ENCODE results near the gene SERTAD2.

DNA sequence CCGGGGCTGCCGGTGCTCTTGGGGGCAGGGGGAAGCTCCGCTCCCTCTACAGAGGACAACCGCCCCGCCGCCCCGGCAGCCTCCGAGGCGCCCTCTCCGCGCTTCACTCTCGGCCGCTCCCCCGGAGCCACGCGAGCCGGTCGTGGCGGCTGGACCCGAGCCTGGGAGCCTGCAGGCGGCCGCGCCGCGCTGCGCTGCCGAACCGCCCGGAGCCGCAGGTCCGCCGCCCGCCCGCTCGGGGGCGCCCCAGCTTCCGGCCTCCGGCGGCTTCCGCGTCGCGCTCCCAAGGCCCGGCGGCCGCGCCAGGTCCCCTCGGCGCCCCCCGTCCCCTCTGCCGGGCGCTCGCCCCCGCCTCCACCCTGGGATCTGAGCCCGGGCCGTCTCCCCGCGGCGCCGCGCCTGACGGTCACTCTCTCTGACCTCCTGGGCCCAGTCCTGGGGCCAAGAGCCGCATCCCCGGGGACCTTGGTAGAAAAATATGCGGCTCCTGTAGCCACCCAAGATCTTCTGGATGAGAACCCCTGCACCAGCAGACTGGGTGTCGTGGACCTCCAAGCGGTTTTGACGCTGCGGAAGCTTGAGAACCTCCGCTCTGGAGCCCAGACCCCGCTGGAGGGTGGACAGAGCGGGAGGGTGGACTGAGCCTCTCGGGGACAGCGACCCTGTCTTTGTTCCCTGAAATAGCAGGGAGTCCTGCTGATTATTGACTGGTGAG is 44.3 kb downstream of the SERTAD2 start:
- TF ChIP-seq CTCF (conservative IDR thresholded peaks at IDR 0.05; ENCODE audit: low read length) (no peak), EZH2phosphoT487 (IDR thresholded peaks at IDR 0.05; ENCODE audit: borderline replicate concordance) (no peak)

All from Loucy (cell line).